ENCODE results near the gene PASK.

Gene PASK

DNA sequence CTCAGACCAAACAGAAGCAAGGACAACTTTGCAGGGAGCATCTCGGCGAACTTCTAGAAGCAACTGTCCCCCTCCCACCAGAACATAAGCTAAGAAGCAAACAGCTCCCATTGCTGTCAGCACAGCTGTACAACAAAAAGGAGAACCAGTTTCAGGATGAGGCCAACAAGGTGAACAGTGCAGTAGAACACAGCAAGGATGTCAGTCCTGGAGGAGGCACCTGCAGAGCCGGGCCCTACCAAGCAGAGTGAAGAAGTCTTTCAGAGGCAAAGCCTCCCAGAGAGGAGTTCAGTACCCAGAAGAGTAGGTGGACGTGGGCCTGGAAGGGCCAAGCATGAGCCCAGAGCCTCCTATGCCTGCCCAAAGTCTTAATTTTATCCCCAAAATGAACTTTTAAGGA is 1.0 kb downstream of the PASK start:
- DNase-seq (ENCODE audit: low read depth, low spot score): no peak

DNA sequence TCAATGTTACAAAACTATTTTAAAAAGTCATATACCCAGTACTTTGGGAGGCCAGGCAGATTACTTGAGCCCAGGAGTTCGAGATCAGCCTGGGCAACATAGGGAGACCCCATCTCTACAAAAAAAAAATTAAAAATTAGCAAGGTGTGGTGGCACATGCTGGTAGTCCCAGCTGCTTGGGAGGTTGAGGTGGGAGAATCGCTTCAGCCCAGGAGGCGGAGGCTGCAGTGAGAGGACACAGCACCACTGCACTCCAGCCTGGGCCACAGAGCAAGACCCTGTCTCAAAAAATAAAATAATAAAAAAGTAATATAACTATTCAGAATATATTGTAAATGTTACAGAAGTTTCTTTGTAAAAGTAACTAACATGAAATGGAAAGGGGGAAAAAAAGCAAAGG is 1.9 kb downstream of the PASK start:
- DNase-seq (ENCODE audit: low read depth, low spot score): no peak

DNA sequence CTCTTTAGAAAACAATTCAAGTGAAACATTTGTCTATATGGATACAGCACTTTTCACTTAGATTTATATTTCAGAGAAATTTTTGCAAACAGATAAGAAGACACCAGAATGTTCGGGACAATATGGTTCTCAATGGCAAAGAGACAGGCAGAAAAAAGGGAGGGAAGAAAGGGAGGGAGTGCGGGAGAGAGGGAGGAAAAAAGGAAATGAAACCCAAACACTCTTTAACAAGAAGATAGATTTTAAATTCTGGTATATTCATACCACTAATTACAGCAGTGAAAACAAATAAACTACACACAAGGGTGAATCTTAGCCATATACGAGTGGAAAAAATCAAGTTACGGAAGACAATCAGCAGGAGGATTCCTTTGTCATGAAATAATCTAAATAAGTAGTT is 3.0 kb downstream of the PASK start:
- no peak for DNase-seq (ENCODE audit: low read depth, low spot score)

DNA sequence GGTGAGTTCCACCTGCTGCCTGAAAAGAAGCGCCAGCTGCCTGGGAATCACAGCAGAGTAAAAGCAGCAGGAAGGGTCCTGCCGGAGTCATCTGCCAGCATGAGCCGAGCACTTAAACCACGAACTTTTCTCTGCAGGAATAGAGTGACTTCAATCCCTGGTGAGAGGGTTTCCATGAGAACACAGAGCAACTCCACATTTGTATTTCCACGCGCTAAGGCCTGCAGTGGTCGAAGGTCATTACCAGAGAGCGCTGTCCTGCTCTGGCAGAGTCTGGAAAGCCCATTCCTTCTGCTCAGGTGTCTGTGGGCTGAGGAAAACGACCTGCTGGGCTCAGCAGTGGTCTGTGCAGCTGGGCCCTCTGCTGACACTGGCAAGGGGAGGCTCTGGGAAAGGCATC is 6.7 kb downstream of the PASK start:
- DNase-seq (ENCODE audit: low read depth, low spot score): no peak

DNA sequence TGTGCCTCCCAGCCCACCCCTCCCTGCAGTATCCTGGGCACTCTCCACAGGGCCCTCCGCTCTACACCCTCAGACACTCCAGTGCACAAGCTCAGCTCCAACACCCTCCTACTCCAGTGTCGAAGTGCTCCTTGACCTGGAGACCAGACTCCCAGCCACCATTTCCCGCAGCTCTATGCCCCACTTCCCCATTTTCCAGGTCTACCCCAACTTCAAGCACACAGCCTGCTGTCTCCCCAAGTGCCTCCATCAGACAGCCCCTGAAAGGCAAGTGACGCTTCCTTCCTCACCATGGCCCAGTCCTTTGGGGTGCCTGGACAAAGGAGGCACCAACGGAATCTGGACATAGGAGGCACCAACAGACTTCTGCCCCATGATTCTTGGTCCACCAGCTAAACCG is 7.2 kb downstream of the PASK start:
- no peak for DNase-seq (ENCODE audit: low read depth, low spot score)

DNA sequence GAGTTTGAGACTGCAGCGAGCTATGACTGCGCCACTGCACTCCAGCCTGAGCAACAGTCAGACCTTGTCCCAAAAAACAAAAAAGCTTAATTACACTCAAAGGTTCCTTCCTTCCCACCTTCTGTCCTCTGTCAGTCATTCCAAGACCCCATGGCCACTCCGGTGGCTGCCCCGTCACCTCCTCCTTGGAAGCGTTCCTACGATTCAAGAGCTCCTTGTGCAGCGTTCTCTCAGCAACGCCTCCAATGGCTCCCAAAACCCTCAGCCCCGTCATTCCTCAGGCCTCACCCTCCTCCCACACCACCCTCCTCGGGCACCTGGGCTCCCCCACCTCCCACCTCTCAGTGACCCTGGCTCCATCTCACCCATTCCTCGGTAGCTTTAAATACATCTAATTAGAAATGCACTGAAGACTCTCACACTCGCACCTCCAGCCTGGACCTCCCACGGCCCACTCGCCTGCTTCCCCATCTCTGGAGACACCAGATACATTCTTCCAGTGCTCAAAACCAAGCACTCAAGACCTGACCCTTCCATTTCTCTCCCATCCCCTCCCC is 8.0 kb downstream of the PASK start:
- no peak for DNase-seq (ENCODE audit: low read depth, low spot score)

DNA sequence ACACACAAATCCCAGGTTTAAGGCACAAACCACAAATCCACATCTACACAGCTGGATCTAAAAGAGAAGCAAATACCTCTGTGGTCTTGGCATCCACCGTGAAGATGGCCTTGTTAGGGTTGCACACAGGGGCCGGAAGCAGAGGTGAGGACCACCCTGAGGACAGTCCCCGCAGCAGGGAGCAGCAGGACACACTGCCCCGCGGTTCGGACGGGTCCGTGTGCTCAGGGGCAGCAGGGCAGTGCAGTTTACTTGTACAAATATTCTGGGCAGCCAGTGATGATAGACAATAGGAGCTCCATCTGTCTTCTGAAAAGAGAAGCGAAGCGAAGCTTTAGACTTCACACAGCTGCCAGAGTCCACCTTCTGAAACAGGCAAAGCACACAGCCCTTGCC is 8.8 kb downstream of the PASK start:
- no peak for DNase-seq (ENCODE audit: low read depth, low spot score)

DNA sequence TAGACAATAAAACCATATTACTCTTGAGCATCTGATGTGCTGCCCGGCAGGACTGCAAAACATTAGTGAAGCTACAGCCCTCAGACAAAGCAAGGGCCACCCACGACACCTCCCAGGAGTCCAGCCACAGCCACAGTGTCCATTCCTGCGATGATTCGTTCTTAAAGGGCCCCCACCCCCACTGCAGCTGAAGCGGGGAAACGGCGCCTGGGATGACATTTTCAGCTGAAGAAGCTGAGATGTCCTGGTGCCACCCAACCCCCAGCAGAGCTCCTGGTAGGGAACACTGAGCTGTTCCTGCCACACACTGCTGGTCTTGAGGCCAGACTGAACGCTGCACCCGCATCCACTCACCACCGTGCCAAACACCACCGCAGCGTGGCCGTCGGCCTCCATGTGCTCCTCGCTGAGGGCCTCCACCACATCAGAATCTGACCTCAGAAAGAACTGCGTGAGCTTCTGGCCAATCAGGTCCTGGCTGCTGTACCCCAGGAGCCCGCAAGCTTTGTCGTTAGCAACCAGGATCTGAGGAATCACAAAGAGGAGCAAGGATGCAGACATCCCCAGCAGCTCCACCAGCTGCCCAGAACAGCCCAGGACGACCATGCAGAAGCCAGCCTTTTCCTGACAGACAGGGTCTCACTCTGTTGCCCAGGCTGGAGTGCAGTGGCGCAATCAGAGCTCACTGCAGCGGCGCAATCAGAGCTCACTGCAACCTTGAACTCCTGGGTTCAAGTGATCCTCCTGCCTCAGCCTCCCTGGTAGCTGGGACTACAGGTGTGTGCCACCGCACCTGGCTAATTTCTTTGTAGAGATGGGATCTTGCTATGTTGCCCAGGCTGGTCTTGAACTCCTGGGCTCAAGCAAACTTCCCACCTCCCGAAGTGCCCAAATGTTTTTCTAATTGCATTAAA is 9.5 kb downstream of the PASK start:
- DNase-seq (ENCODE audit: low read depth, low spot score): no peak

DNA sequence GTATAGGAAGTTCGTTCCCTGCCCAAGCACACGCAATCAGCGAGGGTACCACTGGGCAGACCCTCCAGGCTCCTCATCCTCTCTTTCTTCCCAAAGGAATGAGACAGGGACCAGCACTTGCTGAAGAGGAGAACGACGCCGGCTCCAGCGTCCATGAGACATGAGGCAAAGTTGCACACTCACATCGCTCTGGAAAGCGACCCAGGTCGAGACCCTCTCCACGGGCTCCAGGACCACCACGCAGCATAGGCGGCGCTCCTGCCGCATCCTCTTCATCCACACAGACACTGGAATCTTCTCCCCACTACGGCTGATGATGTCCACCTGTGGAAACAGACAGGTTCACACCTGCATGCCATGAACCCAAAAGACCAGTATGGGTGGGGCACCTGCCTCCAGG is 10.8 kb downstream of the PASK start:
- DNase-seq (ENCODE audit: low read depth, low spot score): no peak

DNA sequence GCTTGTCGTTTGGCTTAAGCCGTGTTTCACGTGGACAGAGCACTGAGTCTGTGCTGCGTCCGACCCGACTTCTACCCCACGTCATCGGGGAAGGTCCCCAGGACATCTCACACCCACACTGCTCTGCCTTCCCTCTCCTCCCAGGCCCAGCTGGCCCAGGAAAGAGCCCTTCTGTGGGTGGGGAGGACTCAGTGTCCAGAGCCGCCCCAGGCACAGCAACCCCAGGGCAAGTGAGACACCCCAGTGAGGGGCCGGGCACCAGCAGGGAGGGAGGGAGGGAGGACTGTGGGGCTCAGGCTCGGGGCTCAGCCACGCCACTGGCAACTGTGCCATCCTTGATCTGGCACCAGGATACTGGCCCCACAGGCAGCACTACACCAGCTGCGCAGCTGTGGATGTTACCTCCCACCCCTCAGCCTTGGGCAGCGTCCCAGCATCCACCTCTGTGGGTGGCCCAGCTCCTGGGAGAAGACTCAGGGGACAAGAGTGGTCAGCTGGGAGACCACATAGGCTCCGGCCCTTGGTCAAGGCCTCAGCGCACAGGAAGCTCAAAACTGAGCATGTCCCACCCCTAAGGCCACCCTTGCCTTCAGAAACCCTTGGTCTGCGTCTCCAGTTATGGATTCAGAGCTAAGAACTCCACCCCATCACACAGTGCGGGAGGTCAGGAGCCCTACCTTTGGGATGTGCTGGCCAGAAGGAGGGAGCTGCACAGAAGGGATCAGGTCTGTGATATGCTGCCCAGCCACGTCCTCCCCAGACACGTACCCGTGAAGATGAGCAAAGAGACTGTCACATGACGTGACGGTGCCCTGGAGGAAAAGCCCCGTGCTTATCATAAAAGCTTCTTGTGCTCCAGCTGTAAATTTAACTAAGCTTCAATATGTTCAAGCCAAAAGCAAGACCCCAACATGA is 11.7 kb downstream of the PASK start:
- no peak for DNase-seq (ENCODE audit: low read depth, low spot score)

DNA sequence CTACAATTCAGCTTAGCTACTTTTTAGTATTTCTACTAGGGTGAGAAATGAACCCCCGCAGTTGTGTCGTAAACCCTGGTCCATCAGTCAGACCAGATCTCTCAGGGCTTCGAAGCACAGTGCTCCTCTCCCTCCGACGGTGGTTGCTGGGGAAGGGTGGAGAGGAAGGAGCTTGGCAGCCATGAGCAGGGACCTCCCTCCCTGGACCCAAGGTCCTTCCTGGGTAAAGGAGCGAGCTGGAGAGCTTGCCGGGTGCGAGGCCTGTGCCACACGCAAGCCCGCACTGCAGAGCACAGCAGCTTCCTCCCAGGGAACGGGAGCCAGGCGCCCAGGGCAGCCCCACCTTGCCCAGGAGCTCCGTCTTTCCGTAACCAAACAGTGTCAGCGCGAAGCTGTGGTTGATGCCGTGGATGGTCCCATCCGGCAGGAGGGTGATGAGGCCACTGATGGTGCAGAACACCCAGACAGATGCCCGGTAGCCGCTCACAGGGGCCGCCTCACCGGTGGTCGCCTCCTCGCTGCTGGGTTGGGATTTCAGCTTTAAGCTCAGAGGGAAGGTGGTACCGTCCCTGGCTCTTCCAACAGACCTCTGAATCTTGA is 12.5 kb downstream of the PASK start:
- DNase-seq (ENCODE audit: low read depth, low spot score): no peak

DNA sequence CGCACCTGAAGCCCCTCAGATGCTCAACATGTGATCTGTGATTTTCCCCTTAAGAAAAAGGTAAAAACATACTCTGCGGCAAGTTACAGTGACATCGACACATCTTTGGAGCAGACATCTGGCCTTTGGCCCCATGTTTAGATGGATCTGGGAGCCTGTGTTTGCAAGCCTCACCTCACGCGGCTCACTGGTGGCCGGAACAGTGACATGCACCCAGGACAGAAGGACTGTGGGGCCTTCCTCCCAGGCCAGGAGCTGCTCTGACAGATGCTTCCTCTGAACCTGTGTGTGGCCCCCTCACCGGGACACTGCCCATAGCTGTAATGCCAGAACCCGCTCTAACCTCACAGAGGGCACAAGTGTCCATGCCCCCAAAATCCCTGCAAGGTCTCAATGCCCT is 13.1 kb downstream of the PASK start:
- no peak for DNase-seq (ENCODE audit: low read depth, low spot score)

DNA sequence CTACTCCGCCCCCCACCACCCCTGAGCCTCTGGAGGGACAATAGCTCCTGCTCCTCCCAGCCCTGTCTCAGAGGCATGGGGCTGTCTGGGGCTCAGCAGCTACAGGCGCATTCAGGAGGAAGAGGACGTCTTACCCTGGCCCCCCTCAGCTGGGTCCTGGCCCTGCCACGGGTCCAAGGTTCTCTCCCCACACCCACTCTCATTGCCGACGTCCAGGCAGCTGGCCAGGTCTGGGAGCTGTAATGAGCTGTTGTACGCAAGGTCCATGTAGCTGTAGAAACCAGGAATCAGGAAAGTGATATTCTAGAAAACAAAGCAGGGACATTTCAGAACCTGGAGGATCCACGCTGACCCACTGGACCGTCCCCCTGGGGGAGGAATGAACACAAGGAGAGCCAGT is 13.5 kb downstream of the PASK start:
- DNase-seq (ENCODE audit: low read depth, low spot score): no peak

DNA sequence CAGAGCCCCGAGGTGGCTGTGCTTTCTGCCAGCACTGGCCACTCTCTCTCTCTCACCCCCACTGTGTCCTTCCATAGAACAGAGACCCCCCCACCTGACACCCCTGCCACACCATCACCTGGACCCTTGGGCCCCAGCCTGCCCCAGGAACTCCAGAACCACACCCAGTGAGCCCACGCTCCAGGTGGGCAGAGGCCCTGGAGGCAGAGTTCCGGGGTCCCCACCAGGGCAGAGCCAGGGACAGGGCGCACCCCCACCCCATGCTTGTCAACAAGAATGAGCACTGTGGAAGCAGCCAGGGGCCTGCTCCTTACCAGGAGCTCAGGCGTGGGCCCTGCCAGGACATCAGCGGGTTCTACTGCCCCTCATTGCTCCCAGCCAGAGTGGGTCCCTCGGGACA is 14.6 kb downstream of the PASK start:
- DNase-seq (ENCODE audit: low read depth, low spot score): no peak

DNA sequence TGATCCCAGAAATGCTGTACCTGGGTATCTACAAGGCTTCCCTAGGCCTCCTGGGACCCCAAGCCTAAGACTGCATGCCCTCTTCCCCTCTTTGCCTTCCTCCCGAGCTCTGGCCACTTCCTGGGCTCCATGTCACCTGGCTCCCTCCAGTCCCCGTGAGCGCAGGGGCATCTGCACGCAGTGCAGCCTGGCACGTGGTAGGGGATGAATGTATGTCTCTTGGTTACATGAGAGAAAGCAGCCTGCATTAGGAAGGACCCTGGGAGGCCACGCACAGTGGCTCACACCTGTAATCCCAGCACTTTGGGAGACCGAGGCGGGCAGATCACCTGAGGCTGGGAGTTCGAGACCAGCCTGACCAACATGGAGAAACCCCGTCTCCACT is 15.8 kb downstream of the PASK start:
- no peak for DNase-seq (ENCODE audit: low read depth, low spot score)

DNA sequence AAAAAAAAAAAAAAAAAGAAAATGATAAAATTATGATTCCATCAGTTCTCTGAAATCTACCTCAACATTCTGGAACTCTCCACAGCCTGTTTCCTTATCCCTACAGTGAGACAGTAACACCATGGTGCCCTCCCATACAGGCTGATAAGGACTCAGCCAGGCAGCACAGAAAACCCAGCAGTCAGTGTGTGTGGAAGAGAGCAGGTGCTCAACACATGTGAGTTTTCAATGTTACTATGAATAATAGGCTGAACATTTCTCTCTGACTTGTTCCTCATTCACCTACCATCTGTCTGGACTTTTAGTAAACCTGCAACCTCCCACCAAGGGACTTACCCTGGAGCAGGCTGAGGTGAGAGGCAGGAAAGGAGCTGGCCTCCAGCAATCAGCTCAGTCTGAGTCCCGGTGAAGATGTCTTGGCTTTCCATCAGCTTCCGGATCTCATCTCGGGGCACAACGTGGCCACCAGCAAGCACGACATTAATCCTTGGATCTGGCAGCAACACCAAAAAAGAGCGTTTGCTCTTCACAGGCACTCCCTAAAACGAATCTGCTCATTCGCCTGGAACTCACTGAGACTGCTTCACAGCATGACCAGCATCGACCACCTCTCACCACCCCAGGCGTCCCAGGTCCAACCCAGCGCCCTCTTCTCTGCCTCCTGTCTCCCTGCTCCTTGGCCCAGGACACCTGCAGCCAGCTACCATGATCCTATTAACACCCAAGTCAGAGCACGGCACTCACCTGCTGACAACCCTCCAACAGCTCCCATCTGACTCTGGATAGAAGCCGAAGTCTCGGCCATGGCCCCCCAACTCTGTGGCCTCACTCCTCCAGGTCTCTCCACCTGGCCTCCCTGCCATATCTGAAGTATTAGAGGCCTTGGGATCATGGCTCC is 16.5 kb downstream of the PASK start:
- no peak for DNase-seq (ENCODE audit: low read depth, low spot score)

DNA sequence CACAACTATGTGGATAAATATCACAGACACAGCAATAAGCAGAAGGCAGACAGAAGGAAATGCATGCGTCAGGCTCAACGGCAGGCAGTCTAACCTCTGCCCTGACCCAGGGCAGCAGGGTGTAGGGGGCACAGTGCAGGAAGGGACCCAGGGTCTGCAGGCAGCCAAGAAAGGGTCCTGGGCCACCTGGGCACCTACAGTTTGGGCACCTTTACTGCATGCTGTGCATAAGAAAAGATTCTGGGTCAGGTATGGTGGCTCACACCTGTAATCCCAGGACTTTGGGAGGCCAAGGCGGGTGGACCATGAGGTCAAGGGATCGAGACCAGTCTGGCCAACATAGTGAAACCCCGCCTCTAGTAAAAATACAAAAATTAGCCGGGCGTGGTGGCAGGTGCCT is 17.7 kb downstream of the PASK start:
- DNase-seq (ENCODE audit: low read depth, low spot score): no peak

DNA sequence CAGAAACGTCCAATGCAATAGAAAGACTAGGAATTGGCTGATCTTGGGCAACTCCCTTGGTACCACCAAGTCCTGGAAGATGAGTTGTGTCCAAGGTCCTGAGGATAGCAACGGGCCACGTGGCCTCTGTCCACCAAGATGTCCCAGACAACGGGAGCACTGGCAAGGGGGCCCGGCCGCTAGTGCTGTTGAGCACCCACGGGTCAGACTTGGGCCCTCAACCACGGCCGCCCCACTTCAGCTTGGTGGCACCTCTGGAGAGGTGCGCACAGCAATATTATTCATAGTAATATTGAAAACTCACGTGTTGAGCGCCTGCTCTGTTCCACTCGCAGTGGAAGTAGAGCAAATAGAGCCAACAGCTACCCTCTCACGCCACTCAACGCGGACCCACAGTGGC is 19.0 kb downstream of the PASK start:
- no peak for DNase-seq (ENCODE audit: low read depth, low spot score)

DNA sequence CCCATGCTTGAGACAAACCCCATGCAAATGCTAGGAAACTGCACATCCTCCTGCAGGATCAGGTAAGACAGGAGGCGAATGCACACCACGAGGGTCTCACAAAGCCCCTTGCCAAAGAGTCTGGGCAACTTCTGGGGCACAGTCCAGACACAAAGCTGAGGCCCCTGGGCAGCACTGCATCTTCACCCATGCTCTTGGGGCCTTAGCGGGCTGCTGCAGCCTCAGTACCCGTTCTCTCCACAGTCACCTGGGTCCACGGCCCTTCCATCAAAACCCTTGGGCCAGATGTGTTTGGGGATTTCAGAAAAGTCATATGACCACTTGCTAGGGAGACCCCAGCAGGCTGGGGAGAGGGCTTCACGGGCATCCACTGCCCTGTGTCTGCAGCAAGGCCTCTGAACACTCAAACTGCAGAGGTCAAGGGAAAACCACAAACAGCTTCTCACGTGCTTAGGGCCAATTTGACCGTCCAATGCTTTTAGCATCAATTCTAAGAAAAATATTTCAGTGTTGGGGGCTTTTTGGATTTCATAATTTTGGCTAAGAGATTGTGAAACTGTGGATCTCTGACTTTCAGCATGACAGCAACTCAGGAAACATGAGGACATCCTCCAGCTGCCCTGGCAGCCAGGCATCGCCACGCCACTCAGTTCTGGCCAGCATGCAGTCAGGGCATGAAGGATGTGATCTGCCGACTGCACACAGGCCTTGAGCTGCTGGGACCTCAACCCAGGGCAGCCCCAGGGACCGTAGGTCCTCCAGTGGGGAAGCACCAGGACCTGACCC is 20.0 kb downstream of the PASK start:
- DNase-seq (ENCODE audit: low read depth, low spot score): no peak

DNA sequence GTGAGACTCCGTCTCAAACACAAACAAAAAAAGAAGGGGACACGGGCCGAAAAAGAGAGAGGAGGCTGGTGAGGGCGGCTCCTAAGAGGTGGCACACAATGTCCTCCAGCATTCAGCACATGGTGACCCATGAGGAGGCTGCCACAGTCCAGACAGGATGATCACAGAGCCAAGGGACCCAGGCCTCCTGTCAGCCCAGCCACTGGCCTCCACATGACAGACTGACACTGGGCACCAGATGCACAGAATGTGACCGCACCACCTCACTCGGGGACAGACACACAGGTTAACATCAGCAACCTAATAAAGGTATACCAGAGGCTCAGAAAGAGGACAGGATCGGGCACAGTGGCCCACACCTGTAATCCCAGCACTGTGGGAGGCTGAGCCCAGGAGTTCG is 21.0 kb downstream of the PASK start:
- DNase-seq (ENCODE audit: low read depth, low spot score): no peak
